ENCODE measurements around the gene HCN2.

GRCh38 chr19:593505-593904, 3.8 kb downstream of the HCN2 start:
- TF ChIP-seq CHD2 (IDR thresholded peaks at IDR 0.05; ENCODE audit: low read depth, low read length) (no peak), CTCF (CRISPR knock-in tag; IDR thresholded peaks at IDR 0.05) (no peak), ELF1 (CRISPR knock-in tag; IDR thresholded peaks at IDR 0.05) (no peak)

Data from HepG2 (cell line).